PC-9 (cell line): ENCODE measurements around the gene RIPOR3.

Experiments
- EZH2 ChIP-seq: fragments of 200-600 bp; sonication (generic); IDR thresholded peaks from 2 replicates; pipeline ENCODE4 v1.8.0; 2017; ENCODE audit warnings: antibody characterized with exemption, low read depth
- TF ChIP-seq, protein P1 (sequence below): fragments of 200-600 bp; sonication (generic); conservative IDR thresholded peaks from 2 replicates; pipeline ENCODE4 v1.6.1; 2017; ENCODE audit warnings: mixed run types, antibody characterized with exemption, mild to moderate bottlenecking, moderate library complexity

DNA sequence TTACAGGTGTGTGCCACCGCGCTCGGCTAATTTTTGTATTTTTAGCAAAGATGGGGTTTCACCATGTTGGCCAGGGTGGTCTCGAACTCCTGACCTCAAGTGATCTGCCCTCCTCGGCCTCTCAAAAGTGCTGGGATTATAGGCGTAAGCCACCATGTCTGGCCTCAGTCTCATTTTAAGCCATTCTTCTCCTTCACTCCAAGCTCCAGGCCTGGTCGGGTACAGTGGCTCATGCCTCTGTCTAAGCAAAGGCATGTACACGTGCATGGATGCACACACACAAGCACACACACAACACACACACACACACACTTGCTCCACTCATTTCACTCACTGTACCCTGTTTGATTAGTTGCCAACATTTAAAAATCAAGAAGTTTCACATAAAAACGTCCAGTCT, 32.3 kb upstream of the RIPOR3 start:
- TF ChIP-seq, protein P1, sequence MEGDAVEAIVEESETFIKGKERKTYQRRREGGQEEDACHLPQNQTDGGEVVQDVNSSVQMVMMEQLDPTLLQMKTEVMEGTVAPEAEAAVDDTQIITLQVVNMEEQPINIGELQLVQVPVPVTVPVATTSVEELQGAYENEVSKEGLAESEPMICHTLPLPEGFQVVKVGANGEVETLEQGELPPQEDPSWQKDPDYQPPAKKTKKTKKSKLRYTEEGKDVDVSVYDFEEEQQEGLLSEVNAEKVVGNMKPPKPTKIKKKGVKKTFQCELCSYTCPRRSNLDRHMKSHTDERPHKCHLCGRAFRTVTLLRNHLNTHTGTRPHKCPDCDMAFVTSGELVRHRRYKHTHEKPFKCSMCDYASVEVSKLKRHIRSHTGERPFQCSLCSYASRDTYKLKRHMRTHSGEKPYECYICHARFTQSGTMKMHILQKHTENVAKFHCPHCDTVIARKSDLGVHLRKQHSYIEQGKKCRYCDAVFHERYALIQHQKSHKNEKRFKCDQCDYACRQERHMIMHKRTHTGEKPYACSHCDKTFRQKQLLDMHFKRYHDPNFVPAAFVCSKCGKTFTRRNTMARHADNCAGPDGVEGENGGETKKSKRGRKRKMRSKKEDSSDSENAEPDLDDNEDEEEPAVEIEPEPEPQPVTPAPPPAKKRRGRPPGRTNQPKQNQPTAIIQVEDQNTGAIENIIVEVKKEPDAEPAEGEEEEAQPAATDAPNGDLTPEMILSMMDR, result no peak
- no peak for TF ChIP-seq EZH2
